HFFc6 (cell line): ENCODE results near the gene ETV5. TPM values are rescaled to one million over a fixed set of nuclear protein-coding genes. Genes with fewer than 3 reads are reported as not detected.

Source experiments
- DNase-seq: peaks from one replicate; pipeline ENCODE4 v3.0.0-alpha.2; 2018
- H3K27ac Mint-ChIP-seq: 2 replicates; pipeline ENCODE4 v1.8.0; 2020; ENCODE audit warnings: mild to moderate bottlenecking, mixed read lengths
- H3K27me3 Mint-ChIP-seq: 2 replicates; pipeline ENCODE4 v1.8.0; 2021; ENCODE audit warnings: mild to moderate bottlenecking, moderate library complexity, mixed read lengths; ENCODE audit not compliant: insufficient read depth
- H3K36me3 Mint-ChIP-seq: 2 replicates; pipeline ENCODE4 v1.8.0; 2021; ENCODE audit warnings: low read depth, mixed read lengths
- H3K4me1 Mint-ChIP-seq: 2 replicates; pipeline ENCODE4 v1.8.0; 2020; ENCODE audit warnings: low read depth, mixed read lengths
- H3K4me3 Mint-ChIP-seq: 2 replicates; pipeline ENCODE4 v1.8.0; 2020; ENCODE audit warnings: mild to moderate bottlenecking, moderate library complexity, mixed read lengths
- H3K9me3 Mint-ChIP-seq: 2 replicates; pipeline ENCODE4 v1.8.0; 2020; ENCODE audit warnings: mild to moderate bottlenecking, mixed read lengths
- total RNA-seq, 6 experiments: library from RNA; stranded (reverse); fragmentation: NEBNext Ultra II Directional; extraction: Animal tissue kit (Norgen Biotek cat#: 25700); gene quantifications; 2 replicates in 1 of 6; 3 replicates in 5 of 6; pipeline ENCODE4 v1.2.3, GENCODE V29; 2021
- TF ChIP-seq, protein P1 (sequence below): fragments of 200-600 bp; sonication (generic); IDR thresholded peaks from 2 replicates; pipeline ENCODE4 v1.5.0; 2021; ENCODE audit warnings: antibody characterized with exemption, mild to moderate bottlenecking

ETV5 gene
- total RNA-seq, 6 experiments from 2014 or later, result 48.6 to 69.3 (median 52.5) TPM

DNA sequence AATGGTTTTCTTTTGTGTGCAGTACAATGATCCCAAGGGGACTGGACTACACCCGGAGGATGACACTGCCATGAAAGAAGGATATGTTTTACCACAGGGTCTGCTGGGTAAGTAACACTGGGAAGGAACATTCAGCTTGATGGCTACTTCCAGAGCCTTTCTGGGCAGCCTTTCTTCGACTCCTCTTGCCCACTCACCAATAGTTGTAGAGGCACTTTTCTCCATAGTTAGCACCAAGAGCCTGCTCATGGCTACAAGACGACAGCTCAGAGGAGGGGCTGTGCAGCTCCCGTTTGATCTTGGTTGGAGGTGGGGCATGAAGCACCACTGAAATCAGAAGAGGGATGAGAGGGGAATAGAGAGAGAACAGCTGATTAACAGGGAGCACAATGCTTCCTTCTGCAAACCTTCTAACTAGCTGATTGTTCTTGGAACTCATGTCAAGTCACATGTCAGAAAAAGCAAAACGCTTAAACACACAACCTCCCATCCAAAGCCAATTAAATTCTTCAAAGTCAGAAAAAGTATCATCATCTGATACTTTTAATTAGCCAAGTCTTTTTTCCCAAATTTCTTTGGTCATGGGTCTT is 27.9 kb downstream of the ETV5 start:
- Mint-ChIP-seq H3K27ac (no peak overlapping the region), H3K4me1 (peaks cover 8% of the 10 kb centered on the region), H3K9me3 (no peaks in the 10 kb centered on the region), H3K4me3 (no peak overlapping the region), H3K27me3 (no peaks in the 10 kb centered on the region; the same call in 1 of the 2 replicates), H3K36me3 (peaks cover 47% of the 10 kb centered on the region)
- TF ChIP-seq, protein P1, sequence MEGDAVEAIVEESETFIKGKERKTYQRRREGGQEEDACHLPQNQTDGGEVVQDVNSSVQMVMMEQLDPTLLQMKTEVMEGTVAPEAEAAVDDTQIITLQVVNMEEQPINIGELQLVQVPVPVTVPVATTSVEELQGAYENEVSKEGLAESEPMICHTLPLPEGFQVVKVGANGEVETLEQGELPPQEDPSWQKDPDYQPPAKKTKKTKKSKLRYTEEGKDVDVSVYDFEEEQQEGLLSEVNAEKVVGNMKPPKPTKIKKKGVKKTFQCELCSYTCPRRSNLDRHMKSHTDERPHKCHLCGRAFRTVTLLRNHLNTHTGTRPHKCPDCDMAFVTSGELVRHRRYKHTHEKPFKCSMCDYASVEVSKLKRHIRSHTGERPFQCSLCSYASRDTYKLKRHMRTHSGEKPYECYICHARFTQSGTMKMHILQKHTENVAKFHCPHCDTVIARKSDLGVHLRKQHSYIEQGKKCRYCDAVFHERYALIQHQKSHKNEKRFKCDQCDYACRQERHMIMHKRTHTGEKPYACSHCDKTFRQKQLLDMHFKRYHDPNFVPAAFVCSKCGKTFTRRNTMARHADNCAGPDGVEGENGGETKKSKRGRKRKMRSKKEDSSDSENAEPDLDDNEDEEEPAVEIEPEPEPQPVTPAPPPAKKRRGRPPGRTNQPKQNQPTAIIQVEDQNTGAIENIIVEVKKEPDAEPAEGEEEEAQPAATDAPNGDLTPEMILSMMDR, result no peak
- DNase-seq, result no peak

DNA sequence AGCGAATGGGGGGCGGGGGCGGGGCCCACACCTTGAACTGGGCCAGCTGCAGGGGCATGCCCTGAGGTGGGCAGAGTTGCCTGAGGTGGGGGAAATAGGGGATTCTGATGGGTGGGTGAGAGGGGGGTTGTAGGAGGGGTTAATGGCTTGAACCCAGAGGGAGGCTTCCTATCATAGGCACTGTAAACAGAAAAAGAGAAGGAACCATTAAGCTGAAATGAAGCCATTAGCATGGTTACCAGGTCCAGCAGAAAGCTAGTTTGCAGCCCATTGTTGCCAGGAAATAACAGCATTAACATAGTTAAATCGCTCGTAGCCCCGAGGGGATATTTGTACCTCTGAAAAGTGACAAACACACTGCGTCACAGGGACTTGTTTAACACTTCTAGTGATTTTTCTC is 29.0 kb downstream of the ETV5 start:
- H3K27me3 Mint-ChIP-seq, result no peaks in the 10 kb centered on the region; the same call in 1 of the 2 replicates
- DNase-seq, result no peak
- TF ChIP-seq, protein P1, result no peak
- H3K4me3 Mint-ChIP-seq, result no peak overlapping the region
- H3K9me3 Mint-ChIP-seq, result peaks cover 3% of the 10 kb centered on the region
- no peak overlapping the region for H3K27ac Mint-ChIP-seq
- peaks cover 8% of the 10 kb centered on the region for H3K4me1 Mint-ChIP-seq
- H3K36me3 Mint-ChIP-seq, result peaks cover 53% of the 10 kb centered on the region

DNA sequence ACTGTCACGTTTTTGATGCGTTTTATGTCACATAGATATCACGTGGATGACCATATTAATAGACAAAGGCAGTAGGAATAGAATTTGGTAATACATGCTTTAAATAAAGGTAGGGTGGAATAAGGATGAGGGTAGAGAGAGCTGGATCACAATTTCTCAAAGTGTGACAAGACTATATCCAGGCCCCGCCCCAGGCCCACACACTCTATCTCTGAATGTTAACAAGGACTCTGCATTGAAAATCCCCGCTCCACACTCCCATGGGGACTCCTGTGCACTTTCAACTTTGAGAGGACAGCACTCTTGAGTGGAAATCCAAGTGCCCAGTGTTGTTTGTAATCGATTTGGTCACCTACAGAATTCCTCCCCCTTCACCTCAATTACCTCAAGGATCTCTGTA is 31.4 kb downstream of the ETV5 start:
- no peak for DNase-seq
- Mint-ChIP-seq H3K27ac (no peak overlapping the region), H3K27me3 (no peaks in the 10 kb centered on the region; the same call in 1 of the 2 replicates), H3K9me3 (peaks cover 5% of the 10 kb centered on the region), H3K36me3 (peaks cover 49% of the 10 kb centered on the region), H3K4me3 (no peak overlapping the region), H3K4me1 (no peaks in the 10 kb centered on the region; the same call in 1 of the 2 replicates)
- TF ChIP-seq, protein P1, result no peak

DNA sequence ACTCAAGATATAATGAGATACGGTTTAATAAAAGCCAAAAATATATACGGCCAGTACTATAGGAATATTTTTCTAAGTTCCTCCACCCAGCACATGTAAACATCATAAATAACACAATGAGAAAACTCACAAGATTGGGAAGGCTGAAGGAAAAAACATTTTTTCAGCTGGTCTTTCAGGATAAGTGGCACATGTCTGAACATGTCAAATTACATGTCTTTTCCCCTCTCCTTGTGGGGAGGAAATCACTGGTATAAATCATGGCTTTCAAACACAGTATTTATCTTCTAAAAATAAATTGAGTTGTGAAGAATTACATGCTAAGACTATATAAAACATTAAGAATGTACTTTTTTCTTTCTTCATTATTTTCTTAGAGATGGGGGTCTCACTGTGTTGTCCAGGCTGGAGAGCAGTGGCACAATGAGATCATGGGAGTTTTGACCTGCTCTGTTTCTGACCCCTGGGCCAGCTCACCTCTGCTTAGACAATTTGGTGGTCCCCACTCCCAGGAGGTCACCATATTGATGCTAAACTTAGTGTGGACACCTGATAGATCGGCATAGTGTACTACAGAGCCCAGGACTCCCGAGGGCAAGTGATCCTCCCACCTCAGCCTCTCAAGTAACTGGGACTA is 32.8 kb downstream of the ETV5 start:
- TF ChIP-seq, protein P1, result no peak
- Mint-ChIP-seq H3K36me3 (peaks cover 52% of the 10 kb centered on the region), H3K27ac (no peak overlapping the region; the same call in 1 of the 2 replicates)

DNA sequence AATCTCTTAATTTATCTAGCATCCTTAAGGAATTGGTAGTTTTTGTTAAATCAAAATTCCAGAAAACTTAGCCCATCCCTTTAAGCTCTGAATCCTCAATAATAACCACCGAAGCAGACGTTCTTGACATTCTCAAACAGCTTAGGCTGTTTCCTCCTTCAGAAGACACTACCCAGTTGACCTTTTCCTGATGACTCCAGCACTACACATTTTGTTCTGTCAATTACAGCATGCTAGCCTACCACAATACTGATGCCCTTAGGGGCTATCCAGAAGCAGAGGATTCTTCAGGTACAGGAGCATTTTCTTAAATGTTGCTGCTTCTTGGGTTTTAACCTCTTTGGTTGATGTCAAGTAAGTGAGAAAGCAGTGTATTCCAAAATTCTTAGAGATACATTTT is 33.4 kb downstream of the ETV5 start:
- Mint-ChIP-seq H3K27ac (no peak overlapping the region; the same call in 1 of the 2 replicates), H3K36me3 (peaks cover 53% of the 10 kb centered on the region)

More for the DNA sequence above, 32.8 kb downstream of the ETV5 start:
- DNase-seq, result no peak
- H3K27me3 Mint-ChIP-seq, result no peaks in the 10 kb centered on the region; the same call in 1 of the 2 replicates
- H3K4me3 Mint-ChIP-seq, result no peak overlapping the region
- peaks cover 6% of the 10 kb centered on the region for H3K4me1 Mint-ChIP-seq
- H3K9me3 Mint-ChIP-seq, result peaks cover 5% of the 10 kb centered on the region

More for the DNA sequence above, 33.4 kb downstream of the ETV5 start:
- Mint-ChIP-seq H3K4me3 (no peak overlapping the region), H3K27me3 (no peaks in the 10 kb centered on the region; the same call in 1 of the 2 replicates), H3K4me1 (peaks cover 11% of the 10 kb centered on the region), H3K9me3 (peaks cover 5% of the 10 kb centered on the region)
- TF ChIP-seq, protein P1, result no peak
- DNase-seq, result no peak
